Activated T-cell treated with anti-CD3 and anti-CD28 coated beads, Interleukin-2, amount 50 U/mL, for 24 hours (primary cell): ENCODE data around the gene LCA5.
"Not testable (repeated sequence)": the region's sequence is repeated elsewhere in the genome, so short reads cannot be mapped to it uniquely, and the experiment has no call there.

Experiments
- DNase-seq: peaks from one replicate; pipeline ENCODE4 v3.0.0-alpha.2; 2020
- H3K27ac Mint-ChIP-seq: 2 replicates; pipeline ENCODE4 v1.8.0; 2020; ENCODE audit warnings: mild to moderate bottlenecking, mixed read lengths
- H3K27me3 Mint-ChIP-seq: 2 replicates; pipeline ENCODE4 v1.8.0; 2020; ENCODE audit warnings: mixed read lengths
- H3K36me3 Mint-ChIP-seq: 2 replicates; pipeline ENCODE4 v1.8.0; 2020; ENCODE audit warnings: low read depth, mixed read lengths
- H3K4me1 Mint-ChIP-seq: 2 replicates; pipeline ENCODE4 v1.8.0; 2020; ENCODE audit warnings: low read depth, mixed read lengths
- H3K4me3 Mint-ChIP-seq: 2 replicates; pipeline ENCODE4 v1.8.0; 2020; ENCODE audit warnings: mild to moderate bottlenecking, moderate library complexity, mixed read lengths
- H3K9me3 Mint-ChIP-seq: 2 replicates; pipeline ENCODE4 v1.8.0; 2020; ENCODE audit warnings: mixed read lengths

Gene LCA5

DNA sequence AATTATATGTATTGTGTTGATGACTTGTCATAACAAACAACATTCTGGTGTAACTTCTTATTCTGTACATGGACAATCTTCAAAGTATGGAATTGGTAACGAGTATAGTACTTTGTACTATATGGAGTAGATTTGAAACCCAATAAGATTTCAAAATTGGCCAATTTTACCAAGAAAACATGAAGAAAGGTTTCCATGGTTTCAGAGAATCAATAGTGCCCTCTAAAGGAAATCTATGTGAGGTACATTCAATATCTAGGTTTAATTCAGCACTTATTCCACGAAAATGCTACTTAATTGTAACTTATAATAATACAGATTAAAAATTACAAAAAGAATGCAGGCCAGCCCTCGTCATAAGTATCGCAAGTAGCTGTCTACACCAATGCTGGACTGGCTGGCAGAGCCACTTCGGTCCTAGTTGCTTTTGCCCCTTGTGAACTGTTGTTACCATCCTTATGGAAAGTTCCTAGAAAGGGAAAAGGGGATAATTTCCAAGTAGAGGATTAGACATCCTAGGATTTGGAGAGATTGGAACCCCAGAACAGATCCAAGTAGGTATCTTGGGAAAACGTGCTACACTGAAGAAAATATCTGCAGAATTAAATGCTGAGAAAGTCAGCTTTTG lies 70.9 kb downstream of the LCA5 start:
- no peak for DNase-seq
- Mint-ChIP-seq H3K27me3 (peaks cover 15% of the 10 kb centered on the region), H3K9me3 (no peaks in the 10 kb centered on the region)

DNA sequence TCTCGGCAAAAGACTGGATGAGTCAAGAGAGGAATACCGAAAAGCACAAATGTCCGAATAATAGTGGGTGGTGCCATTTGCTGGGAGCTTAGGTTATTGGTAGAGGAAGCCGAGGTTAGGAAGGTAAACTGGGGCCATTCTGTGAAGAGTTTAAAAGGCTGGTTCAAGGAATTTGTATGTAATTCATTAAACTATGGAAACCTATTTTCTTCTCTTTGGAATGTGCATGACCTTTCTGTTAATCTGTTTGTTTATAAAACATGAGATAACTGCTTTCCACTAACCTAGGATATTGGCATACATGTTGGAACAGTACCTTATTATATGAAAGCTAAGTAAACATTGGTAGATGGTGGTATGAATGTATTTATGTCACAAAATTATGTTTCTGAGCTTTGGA lies 71.8 kb downstream of the LCA5 start:
- peaks cover 24% of the 10 kb centered on the region for H3K27me3 Mint-ChIP-seq

More for the DNA sequence above, 70.9 kb downstream of the LCA5 start:
- no peak overlapping the region for H3K4me3 Mint-ChIP-seq
- H3K27ac Mint-ChIP-seq = no peak overlapping the region
- no peaks in the 10 kb centered on the region for H3K36me3 Mint-ChIP-seq
- H3K4me1 Mint-ChIP-seq = no peaks in the 10 kb centered on the region

DNA sequence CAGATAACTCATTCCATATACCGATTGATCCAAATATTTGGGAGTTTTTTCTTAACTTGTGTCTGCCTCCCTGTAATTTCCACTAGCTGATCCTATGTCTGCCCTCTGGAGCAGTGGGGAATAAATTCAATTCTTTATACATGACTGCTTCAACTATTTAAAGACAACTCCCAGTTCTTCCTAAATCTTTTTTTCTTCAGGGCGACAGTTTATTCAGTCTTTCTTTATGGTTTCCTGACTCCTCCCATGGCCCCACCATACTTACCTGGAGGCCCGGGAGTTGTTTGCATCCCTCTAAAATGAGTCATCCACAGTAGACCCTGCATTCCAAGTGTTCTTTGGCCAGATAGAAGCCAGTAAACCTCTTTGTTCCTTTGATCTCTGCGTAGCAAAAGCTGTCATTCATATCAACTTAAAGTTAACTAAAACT lies 73.6 kb downstream of the LCA5 start:
- Mint-ChIP-seq H3K36me3 (no peaks in the 10 kb centered on the region), H3K9me3 (no peaks in the 10 kb centered on the region), H3K27ac (no peak overlapping the region), H3K4me1 (no peaks in the 10 kb centered on the region), H3K4me3 (no peak overlapping the region), H3K27me3 (peaks cover 17% of the 10 kb centered on the region)
- DNase-seq = no peak

More for the DNA sequence above, 71.8 kb downstream of the LCA5 start:
- Mint-ChIP-seq H3K36me3 (no peaks in the 10 kb centered on the region), H3K27ac (no peak overlapping the region), H3K9me3 (no peaks in the 10 kb centered on the region), H3K4me3 (no peak overlapping the region), H3K4me1 (no peaks in the 10 kb centered on the region)
- DNase-seq = no peak

DNA sequence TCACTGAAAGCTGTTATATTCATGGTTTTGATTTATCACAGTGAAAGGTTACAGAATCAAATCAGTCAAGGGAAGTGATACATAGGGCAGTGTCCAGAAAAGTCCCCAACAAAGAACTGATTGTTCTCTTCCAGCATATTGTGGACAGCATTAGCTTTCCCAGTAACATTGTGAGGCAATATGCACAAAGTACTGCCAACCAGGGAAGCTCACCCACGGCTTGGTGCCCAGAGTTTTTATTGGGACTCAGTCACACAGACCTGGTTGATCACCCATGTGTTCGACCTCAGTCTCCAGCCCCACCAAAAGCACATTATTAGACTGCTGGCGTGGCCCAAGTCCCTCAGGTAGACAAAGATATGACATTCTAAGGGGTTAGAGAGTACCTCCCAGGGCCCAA lies 76.0 kb downstream of the LCA5 start:
- Mint-ChIP-seq H3K4me3 (no peak overlapping the region), H3K36me3 (no peaks in the 10 kb centered on the region), H3K4me1 (no peaks in the 10 kb centered on the region), H3K27ac (no peak overlapping the region), H3K27me3 (peaks cover 15% of the 10 kb centered on the region), H3K9me3 (no peaks in the 10 kb centered on the region)
- no peak for DNase-seq

DNA sequence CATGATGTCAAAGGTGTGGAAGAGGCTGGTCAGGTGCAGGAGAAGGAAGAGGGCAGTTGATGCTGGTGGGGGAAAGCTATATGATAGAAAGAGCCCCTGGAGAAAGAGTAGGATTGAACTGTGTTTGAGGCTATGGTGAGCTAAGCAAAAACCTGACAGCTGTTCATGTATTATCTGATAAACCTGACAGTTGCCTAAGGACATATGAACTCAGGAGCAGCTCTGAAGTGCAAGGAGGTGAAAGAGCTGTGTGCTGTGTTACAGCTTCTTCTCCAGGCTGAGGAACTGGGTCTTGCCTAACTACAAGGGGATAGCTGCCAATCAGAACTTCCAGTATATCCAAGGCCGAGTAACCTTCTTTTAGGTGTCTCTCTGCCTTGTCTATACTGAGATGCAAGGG lies 81.8 kb downstream of the LCA5 start:
- H3K27me3 Mint-ChIP-seq = peaks cover 9% of the 10 kb centered on the region
- no peaks in the 10 kb centered on the region for H3K9me3 Mint-ChIP-seq
- DNase-seq = no peak
- H3K4me1 Mint-ChIP-seq = no peaks in the 10 kb centered on the region
- no peaks in the 10 kb centered on the region for H3K36me3 Mint-ChIP-seq
- no peak overlapping the region for H3K27ac Mint-ChIP-seq
- H3K4me3 Mint-ChIP-seq = no peak overlapping the region

DNA sequence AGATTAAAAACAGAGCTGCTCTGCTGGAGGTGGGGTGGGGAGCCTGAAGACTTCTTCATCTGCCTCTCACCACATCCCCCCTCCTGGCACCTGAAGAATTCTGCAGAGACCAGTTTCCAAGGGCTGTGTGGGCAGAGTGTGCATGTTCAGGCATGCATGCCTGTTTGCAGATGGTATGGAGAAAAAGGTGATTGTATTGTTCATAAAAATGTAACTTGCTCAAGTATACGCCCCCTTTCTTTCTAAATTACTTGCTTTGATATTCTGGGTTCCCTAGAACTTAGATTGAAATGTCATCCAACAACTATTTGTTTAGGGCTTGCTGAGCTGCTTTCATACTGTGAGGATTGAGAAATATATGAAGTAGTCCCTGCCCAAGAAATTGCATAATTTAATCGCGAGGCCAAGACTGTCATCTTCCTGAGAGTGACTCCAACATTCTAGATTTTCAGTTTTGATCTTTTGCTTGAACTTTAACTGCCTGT lies 83.6 kb downstream of the LCA5 start:
- DNase-seq = no peak
- Mint-ChIP-seq H3K4me3 (no peak overlapping the region), H3K27ac (no peak overlapping the region), H3K27me3 (peaks cover 3% of the 10 kb centered on the region), H3K9me3 (no peaks in the 10 kb centered on the region), H3K36me3 (no peaks in the 10 kb centered on the region), H3K4me1 (no peaks in the 10 kb centered on the region)

DNA sequence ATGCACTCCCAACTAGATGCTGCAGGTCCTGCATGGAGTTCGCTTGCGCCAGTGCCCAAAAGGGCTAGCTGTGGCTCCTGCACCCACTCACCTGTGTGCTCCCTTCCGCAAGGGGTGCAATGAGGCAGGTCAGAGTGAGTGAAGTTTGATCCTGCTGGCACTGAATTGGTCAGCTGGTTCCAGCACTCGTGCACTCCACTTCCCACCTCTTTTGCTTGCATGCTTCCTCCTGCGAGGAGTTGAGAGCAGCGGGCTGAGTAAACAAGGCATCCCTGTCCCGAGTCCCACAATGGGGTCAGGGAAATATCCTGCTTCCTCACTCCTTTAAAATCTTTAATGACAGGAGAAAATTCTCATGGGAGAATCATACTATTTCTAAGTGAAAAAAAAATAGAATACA lies 86.2 kb downstream of the LCA5 start:
- no peak overlapping the region for H3K27ac Mint-ChIP-seq
- no peaks in the 10 kb centered on the region for H3K4me1 Mint-ChIP-seq
- H3K9me3 Mint-ChIP-seq = no peaks in the 10 kb centered on the region
- H3K4me3 Mint-ChIP-seq = no peak overlapping the region
- peaks cover 3% of the 10 kb centered on the region for H3K27me3 Mint-ChIP-seq
- no peaks in the 10 kb centered on the region for H3K36me3 Mint-ChIP-seq
- no peak for DNase-seq

DNA sequence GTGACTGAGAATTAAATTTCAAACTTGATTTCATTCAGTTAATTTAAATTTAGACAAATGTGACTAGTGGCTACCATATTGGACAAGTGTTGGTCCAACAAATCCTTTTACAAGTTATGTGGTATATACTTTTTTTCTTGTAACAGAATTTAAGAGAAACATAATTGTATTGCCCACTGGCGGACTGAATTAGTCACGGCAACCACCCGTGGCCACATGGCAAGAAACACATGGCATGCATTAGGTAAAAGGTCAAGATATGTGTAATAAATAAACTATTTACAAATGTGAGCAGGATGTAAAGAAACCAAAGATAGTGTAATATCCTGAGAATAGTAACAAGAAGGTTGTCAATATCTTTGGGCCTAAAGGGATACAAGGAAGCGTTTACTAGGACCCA lies 91.2 kb downstream of the LCA5 start:
- no peak for DNase-seq
- Mint-ChIP-seq H3K27me3 (peaks cover under 1% of the 10 kb centered on the region), H3K36me3 (no peaks in the 10 kb centered on the region), H3K27ac (no peak overlapping the region), H3K4me1 (no peaks in the 10 kb centered on the region), H3K9me3 (peaks cover 7% of the 10 kb centered on the region), H3K4me3 (no peak overlapping the region)

DNA sequence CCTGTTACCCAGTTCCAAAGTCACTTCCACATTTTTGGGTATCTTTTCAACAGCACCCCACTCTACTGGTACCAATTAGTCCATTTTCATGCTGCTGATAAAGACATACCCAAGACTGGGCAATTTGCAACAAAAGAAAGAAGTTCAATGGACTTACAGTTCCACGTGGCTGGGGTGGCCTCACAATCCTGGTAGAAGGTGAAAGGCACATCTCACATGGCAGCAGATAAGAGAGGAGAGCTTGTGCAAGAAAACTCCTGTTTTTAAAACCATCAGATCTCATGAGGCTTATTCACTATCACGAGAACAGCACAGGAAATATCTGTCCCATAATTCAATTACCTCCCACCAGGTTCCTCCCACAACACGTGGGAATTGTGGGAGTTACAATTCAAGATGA lies 93.4 kb downstream of the LCA5 start:
- H3K27ac Mint-ChIP-seq, DNase-seq, H3K36me3 Mint-ChIP-seq, H3K27me3 Mint-ChIP-seq, H3K4me1 Mint-ChIP-seq, H3K4me3 Mint-ChIP-seq: not testable (repeated sequence)
- H3K9me3 Mint-ChIP-seq = peaks cover 11% of the 10 kb centered on the region

DNA sequence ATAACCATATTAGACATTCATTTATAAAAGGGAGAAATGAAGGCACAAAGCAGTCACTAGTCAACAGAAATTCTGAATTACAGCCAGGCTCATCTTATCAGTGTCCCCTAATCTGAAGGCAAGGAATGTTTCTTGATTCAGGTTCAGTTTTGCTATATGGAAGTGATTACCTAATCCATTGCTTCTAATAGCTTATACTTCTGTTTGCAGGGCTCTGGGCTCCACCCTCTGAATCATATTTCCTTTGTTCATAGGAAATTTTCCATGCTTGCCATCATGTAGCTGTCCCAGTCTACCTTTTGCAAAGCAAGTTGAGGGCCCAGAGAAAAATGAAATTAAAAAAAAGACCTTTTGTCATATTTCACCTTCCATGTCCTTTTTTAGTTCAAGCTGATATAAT lies 96.0 kb downstream of the LCA5 start:
- no peak overlapping the region for H3K4me3 Mint-ChIP-seq
- no peak overlapping the region for H3K27ac Mint-ChIP-seq
- peaks cover 11% of the 10 kb centered on the region for H3K9me3 Mint-ChIP-seq
- H3K36me3 Mint-ChIP-seq = no peaks in the 10 kb centered on the region
- no peaks in the 10 kb centered on the region for H3K4me1 Mint-ChIP-seq
- peaks cover 3% of the 10 kb centered on the region for H3K27me3 Mint-ChIP-seq
- no peak for DNase-seq

DNA sequence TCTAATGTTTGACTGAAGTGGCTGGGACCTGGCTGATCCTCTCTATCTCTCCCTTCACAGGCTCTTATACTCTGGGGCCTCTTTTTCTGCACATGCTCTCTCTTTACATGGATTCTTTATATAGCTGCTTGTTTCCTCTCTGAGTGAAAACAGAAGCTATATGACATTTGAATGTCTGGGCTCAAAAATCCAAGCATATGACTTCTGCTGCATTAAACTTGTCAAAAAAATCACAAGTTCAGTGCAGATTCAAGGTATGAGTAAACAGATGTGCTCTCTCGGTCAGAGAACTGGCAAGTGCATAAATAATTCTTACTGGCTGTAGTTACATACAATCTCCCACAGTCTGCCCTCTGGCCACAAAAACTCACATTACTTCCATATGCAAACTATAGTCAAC lies 96.6 kb downstream of the LCA5 start:
- Mint-ChIP-seq H3K27ac (no peak overlapping the region), H3K36me3 (no peaks in the 10 kb centered on the region), H3K4me3 (no peak overlapping the region), H3K27me3 (peaks cover 3% of the 10 kb centered on the region), H3K4me1 (no peaks in the 10 kb centered on the region), H3K9me3 (peaks cover 11% of the 10 kb centered on the region)
- DNase-seq = no peak

DNA sequence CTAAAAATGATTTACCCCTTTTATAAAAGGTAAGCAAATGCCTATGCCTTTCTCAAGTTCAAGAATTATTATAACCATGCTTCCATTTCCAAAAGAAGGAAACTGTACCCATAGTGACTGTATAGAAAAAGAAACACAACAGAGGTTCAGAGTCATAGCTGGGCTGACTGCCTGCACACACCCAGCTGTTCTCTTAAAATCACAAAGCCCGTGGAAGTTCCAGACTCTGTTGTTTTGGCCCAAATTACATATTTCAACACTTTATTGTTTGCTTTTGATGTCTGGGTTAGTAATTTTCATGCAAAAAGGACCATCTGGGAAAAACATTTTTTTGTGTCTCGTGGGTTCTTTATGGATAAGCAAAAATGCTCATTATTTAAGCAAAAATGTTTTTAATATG lies 99.2 kb downstream of the LCA5 start:
- H3K4me1 Mint-ChIP-seq = no peaks in the 10 kb centered on the region
- no peak overlapping the region for H3K4me3 Mint-ChIP-seq
- no peaks in the 10 kb centered on the region for H3K36me3 Mint-ChIP-seq
- peaks cover 3% of the 10 kb centered on the region for H3K27me3 Mint-ChIP-seq
- H3K27ac Mint-ChIP-seq = no peak overlapping the region
- DNase-seq = no peak
- peaks cover 11% of the 10 kb centered on the region for H3K9me3 Mint-ChIP-seq

DNA sequence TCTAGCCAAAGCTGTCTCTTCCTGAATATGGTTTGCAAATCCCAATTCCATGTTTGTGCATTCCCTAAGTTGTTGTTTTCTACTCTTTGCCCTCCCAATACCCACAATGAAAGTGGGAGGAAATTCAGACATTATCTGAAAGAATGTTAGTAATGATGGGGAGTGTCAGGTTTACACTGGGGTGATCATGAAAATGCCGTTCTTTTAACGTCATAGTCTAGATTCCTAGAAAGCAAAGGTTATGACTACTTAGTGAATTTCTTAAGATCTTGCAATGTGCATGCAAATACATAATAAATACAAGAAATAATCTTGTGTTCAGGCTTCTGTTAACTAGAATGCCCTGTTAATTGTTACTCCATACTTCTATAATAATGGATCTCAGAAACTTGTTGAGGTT lies 101.0 kb downstream of the LCA5 start:
- Mint-ChIP-seq H3K9me3 (peaks cover 5% of the 10 kb centered on the region), H3K27me3 (peaks cover 3% of the 10 kb centered on the region), H3K27ac (no peak overlapping the region), H3K4me3 (no peak overlapping the region), H3K36me3 (no peaks in the 10 kb centered on the region), H3K4me1 (no peaks in the 10 kb centered on the region)
- DNase-seq = no peak

DNA sequence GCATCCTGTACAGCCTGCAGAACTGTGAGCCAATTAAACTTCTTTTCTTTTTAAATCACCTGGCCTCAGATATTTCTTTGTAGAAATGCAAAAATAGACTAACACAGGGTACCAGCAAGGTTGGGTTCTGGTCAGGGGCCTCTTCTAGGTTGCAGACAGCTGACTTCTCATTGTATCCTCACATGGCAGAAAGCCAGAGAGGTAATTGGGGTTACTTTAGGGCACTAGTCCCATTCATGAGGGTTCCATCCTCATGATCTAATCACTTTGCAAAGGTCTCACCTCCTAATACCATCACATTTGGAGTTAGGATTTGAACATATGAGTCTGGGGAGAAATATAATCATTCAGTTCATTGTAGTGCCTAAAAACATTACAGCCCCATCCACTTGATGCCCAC lies 101.5 kb downstream of the LCA5 start:
- no peak for DNase-seq
- H3K27ac Mint-ChIP-seq = no peak overlapping the region
- H3K4me3 Mint-ChIP-seq = no peak overlapping the region
- H3K9me3 Mint-ChIP-seq = peaks cover under 1% of the 10 kb centered on the region
- H3K36me3 Mint-ChIP-seq = no peaks in the 10 kb centered on the region
- no peaks in the 10 kb centered on the region for H3K4me1 Mint-ChIP-seq
- H3K27me3 Mint-ChIP-seq = peaks cover under 1% of the 10 kb centered on the region
